ENCODE data around the gene MYBPH. TPM values are rescaled to one million over a fixed set of nuclear protein-coding genes. Genes with fewer than 3 reads are reported as not detected.

MYBPH gene
- total RNA-seq, 2 donors from 2014 or later: not detected

GRCh38 chr1:203199481-203199815 is 23.8 kb upstream of the MYBPH start:
- H3K4me1 ChIP-seq: no peaks in the 10 kb centered on the region
- no peak for TF ChIP-seq POLR2A (IDR thresholded peaks at IDR 0.05)
- no peak for TF ChIP-seq CTCF (IDR thresholded peaks at IDR 0.05)
- WGBS, 2 donors: 75 to 77% methylated on average over 6 of the region's 6 CpGs
- no peaks in the 10 kb centered on the region for H3K9me3 ChIP-seq
- intact Hi-C loops (cut with DNase I): no loop called here
- no peak overlapping the region for H3K27ac ChIP-seq
- no peaks in the 10 kb centered on the region for H3K36me3 ChIP-seq (replicated peaks in 1 of 2; ENCODE audit: insufficient read depth in 1 of 2, low read depth in 2 of 2)
- no peaks in the 10 kb centered on the region for H3K27me3 ChIP-seq
- H3K4me3 ChIP-seq: no peak overlapping the region
- DNase-seq: no peak
- ATAC-seq: no peak

- TF ChIP-seq CTCF (IDR thresholded peaks at IDR 0.05) (no peak), POLR2A (IDR thresholded peaks at IDR 0.05) (no peak)
- 56 to 67% methylated on average over 3 of the region's 3 CpGs for WGBS, 2 donors
- no peaks in the 10 kb centered on the region for H3K4me1 ChIP-seq
- intact Hi-C loops (cut with DNase I): no loop called here
- no peak overlapping the region for H3K27ac ChIP-seq
- H3K9me3 ChIP-seq: no peaks in the 10 kb centered on the region
- no peaks in the 10 kb centered on the region for H3K27me3 ChIP-seq
- no peak overlapping the region for H3K4me3 ChIP-seq
- no peak for DNase-seq
- H3K36me3 ChIP-seq (replicated peaks in 1 of 2; ENCODE audit: insufficient read depth in 1 of 2, low read depth in 2 of 2): no peaks in the 10 kb centered on the region
- no peak for ATAC-seq
Measured at GRCh38 chr1:203199002-203199401, 23.4 kb upstream of the MYBPH start.

GRCh38 chr1:203197625-203198024 is 22.0 kb upstream of the MYBPH start:
- Histone ChIP-seq H3K27me3 (no peaks in the 10 kb centered on the region), H3K36me3 (replicated peaks in 1 of 2; ENCODE audit: insufficient read depth in 1 of 2, low read depth in 2 of 2) (no peaks in the 10 kb centered on the region), H3K9me3 (no peaks in the 10 kb centered on the region), H3K4me3 (no peak overlapping the region), H3K27ac (no peak overlapping the region), H3K4me1 (no peaks in the 10 kb centered on the region)
- 56 to 72% methylated on average over 3 of the region's 3 CpGs for WGBS, 2 donors
- TF ChIP-seq CTCF (IDR thresholded peaks at IDR 0.05): no peak
- no peak for TF ChIP-seq POLR2A (IDR thresholded peaks at IDR 0.05)
- ATAC-seq: no peak
- intact Hi-C loops (cut with DNase I): no loop called here
- no peak for DNase-seq

- Histone ChIP-seq H3K36me3 (replicated peaks in 1 of 2; ENCODE audit: insufficient read depth in 1 of 2, low read depth in 2 of 2) (no peaks in the 10 kb centered on the region), H3K9me3 (no peaks in the 10 kb centered on the region), H3K27ac (no peak overlapping the region), H3K4me3 (no peak overlapping the region), H3K4me1 (no peaks in the 10 kb centered on the region), H3K27me3 (no peaks in the 10 kb centered on the region)
- TF ChIP-seq POLR2A (IDR thresholded peaks at IDR 0.05) (no peak), CTCF (IDR thresholded peaks at IDR 0.05) (no peak)
- intact Hi-C loops (cut with DNase I): no loop called here
- WGBS, 2 donors: 93 to 95% methylated on average over 3 of the region's 3 CpGs
- ATAC-seq (no peak), DNase-seq (no peak)
Measured at GRCh38 chr1:203196371-203196770, 20.7 kb upstream of the MYBPH start.

GRCh38 chr1:203190949-203191348 is 15.3 kb upstream of the MYBPH start:
- Histone ChIP-seq H3K9me3 (no peaks in the 10 kb centered on the region), H3K27me3 (no peaks in the 10 kb centered on the region), H3K36me3 (replicated peaks in 1 of 2; ENCODE audit: insufficient read depth in 1 of 2, low read depth in 2 of 2) (no peaks in the 10 kb centered on the region), H3K27ac (no peak overlapping the region), H3K4me3 (no peak overlapping the region), H3K4me1 (peaks cover 14% of the 10 kb centered on the region)
- no peak for ATAC-seq
- intact Hi-C loops (cut with DNase I): no loop called here
- TF ChIP-seq POLR2A (IDR thresholded peaks at IDR 0.05): no peak
- TF ChIP-seq CTCF (IDR thresholded peaks at IDR 0.05): no peak
- no peak for DNase-seq
- 89 to 94% methylated on average over 2 of the region's 2 CpGs for WGBS, 2 donors
